Measurements from ENCODE around the gene IL23R. TPM values are rescaled to one million over a fixed set of nuclear protein-coding genes. Genes with fewer than 3 reads are reported as not detected.

The IL23R gene
- total RNA-seq, 2 experiments from 2014 or later = 0.08 to 0.14 TPM

DNA sequence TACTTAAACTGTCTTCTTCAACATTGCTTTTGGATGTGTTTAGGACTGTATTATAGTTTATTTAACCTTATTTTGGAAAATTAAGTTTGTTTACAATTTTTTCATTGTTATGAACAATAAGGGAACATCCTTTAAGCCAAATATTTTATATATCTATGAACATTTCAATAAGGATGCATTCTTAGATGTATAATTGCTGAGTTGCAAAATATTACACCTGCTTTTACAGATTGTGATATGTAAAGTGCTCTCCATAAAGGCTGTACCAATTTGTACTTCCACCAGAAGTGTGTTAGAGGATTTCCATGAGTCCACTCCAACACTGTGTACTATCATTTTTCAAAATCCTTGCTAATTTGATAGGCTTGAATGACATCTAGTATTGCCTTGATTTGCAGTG lies 7.7 kb downstream of the IL23R start:
- ChIA-PET POLR2A (no interaction called here), CTCF (no interaction called here)
- Mint-ChIP-seq H3K9me3 (no peaks in the 10 kb centered on the region), H3K27ac (no peak overlapping the region), H3K4me1 (ENCODE audit: low read depth) (peaks cover 63% of the 10 kb centered on the region), H3K36me3 (ENCODE audit: low read depth) (no peaks in the 10 kb centered on the region), H3K27me3 (no peaks in the 10 kb centered on the region), H3K4me3 (no peak overlapping the region)
- Histone ChIP-seq H3K4me1 (ENCODE audit: insufficient read depth, low read length) (peaks cover 15% of the 10 kb centered on the region), H3K27ac (ENCODE audit: low read depth in 1 of 2, low read length in 2 of 2) (no peak overlapping the region), H3K27me3 (ENCODE audit: control insufficient read depth in 1 of 2, insufficient read depth in 2 of 2, low read length in 2 of 2) (no peaks in the 10 kb centered on the region), H3K9me3 (ENCODE audit: control insufficient read depth in 1 of 2, insufficient read depth in 1 of 2, low read length in 2 of 2) (no peaks in the 10 kb centered on the region), H3K36me3 (ENCODE audit: insufficient read depth, low read length) (no peaks in the 10 kb centered on the region), H3K4me3 (ENCODE audit: low read length) (no peak overlapping the region)
- no peak for DNase-seq
- intact Hi-C loops (cut with DNase I, micrococcal nuclease) = loop anchor here in 1 of 2 experiments (5.0 kb wide), 1 partner anchor 38 kb away; no protein-coding TSS in a partner anchor
- no peak for ATAC-seq (ENCODE audit: poor library complexity)
- TF ChIP-seq, protein P1, sequence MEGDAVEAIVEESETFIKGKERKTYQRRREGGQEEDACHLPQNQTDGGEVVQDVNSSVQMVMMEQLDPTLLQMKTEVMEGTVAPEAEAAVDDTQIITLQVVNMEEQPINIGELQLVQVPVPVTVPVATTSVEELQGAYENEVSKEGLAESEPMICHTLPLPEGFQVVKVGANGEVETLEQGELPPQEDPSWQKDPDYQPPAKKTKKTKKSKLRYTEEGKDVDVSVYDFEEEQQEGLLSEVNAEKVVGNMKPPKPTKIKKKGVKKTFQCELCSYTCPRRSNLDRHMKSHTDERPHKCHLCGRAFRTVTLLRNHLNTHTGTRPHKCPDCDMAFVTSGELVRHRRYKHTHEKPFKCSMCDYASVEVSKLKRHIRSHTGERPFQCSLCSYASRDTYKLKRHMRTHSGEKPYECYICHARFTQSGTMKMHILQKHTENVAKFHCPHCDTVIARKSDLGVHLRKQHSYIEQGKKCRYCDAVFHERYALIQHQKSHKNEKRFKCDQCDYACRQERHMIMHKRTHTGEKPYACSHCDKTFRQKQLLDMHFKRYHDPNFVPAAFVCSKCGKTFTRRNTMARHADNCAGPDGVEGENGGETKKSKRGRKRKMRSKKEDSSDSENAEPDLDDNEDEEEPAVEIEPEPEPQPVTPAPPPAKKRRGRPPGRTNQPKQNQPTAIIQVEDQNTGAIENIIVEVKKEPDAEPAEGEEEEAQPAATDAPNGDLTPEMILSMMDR (IDR thresholded peaks at IDR 0.05) = no peak

DNA sequence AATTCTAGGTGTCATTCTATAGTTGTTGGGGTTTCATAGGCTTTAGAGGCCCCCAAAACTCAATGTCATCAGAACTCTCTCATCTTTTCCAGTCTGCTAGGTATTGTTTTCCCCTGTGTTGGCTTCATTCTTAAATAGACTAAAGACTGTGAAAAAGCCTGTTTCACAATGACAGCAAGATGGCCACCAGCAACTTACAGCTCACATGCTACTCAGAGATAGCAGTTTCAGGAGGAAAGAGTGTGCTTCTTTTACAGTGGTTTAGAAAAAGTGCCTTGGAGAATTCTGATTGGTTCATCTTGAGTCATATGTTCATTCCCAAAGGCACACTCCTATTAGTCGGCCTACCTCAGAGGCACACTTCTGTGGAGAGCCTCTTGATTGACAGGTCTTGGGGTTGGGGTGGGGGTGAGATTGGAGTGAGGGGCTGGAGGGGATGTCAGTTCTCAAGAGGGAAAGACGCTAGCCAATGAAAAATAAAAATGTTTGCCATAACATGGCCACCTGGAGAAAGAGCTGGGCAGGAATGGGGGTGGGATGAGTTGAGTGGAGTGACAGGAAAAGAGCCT lies 8.5 kb downstream of the IL23R start:
- TF ChIP-seq, protein P1 (IDR thresholded peaks at IDR 0.05) = no peak
- CTCF ChIA-PET = no interaction called here

DNA sequence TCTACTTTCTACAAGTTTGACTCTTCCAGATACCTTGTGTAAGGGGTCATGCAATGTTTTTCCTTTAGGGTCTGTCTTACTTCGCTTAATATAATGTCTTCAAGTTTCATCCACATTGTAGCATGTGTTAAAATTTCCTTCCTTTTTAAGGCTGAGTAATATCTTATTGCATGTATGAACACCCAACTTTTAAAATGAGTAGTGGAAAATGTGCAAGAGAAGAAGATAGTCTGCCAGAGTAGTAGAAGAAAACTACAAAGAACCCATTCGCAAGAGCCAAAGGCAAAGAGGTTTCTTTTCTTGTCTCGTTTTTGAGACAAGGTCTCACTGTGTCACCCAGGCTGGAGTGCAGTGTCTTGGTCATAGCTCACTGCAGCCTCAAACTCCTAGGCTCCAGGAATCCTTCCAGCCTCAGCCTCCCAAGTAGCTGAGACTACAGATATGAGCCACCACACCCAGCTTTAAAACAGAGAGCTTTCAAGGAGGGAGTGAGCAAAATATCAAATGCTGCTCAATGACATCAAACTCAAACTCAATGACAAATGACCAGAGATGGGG lies 9.4 kb downstream of the IL23R start:
- H3K4me3 Mint-ChIP-seq = no peak overlapping the region

More for the DNA sequence above, 8.5 kb downstream of the IL23R start:
- no peaks in the 10 kb centered on the region for H3K9me3 Mint-ChIP-seq
- H3K27me3 ChIP-seq (ENCODE audit: control insufficient read depth in 1 of 2, insufficient read depth in 2 of 2, low read length in 2 of 2) = no peaks in the 10 kb centered on the region
- no peaks in the 10 kb centered on the region for H3K27me3 Mint-ChIP-seq
- POLR2A ChIA-PET = no interaction called here
- no peaks in the 10 kb centered on the region for H3K36me3 Mint-ChIP-seq (ENCODE audit: low read depth)
- H3K36me3 ChIP-seq (ENCODE audit: insufficient read depth, low read length) = no peaks in the 10 kb centered on the region
- H3K4me1 ChIP-seq (ENCODE audit: insufficient read depth, low read length) = peaks cover 13% of the 10 kb centered on the region
- intact Hi-C loops (cut with DNase I, micrococcal nuclease) = loop anchor here in 1 of 2 experiments (5.0 kb wide), 1 partner anchor 38 kb away; no protein-coding TSS in a partner anchor
- no peaks in the 10 kb centered on the region for H3K9me3 ChIP-seq (ENCODE audit: control insufficient read depth in 1 of 2, insufficient read depth in 1 of 2, low read length in 2 of 2)
- H3K4me3 ChIP-seq (ENCODE audit: low read length) = no peak overlapping the region
- ATAC-seq (ENCODE audit: poor library complexity) (no peak), DNase-seq (no peak)
- no peak overlapping the region for H3K27ac Mint-ChIP-seq
- no peak overlapping the region for H3K27ac ChIP-seq (ENCODE audit: low read depth in 1 of 2, low read length in 2 of 2)
- no peak overlapping the region for H3K4me3 Mint-ChIP-seq
- peaks cover 58% of the 10 kb centered on the region for H3K4me1 Mint-ChIP-seq (ENCODE audit: low read depth)

More for the DNA sequence above, 9.4 kb downstream of the IL23R start:
- H3K27ac ChIP-seq (ENCODE audit: low read depth in 1 of 2, low read length in 2 of 2) = no peak overlapping the region
- TF ChIP-seq, protein P1 (IDR thresholded peaks at IDR 0.05) = no peak
- peaks cover 7% of the 10 kb centered on the region for H3K4me1 ChIP-seq (ENCODE audit: insufficient read depth, low read length)
- no peaks in the 10 kb centered on the region for H3K9me3 ChIP-seq (ENCODE audit: control insufficient read depth in 1 of 2, insufficient read depth in 1 of 2, low read length in 2 of 2)
- no peaks in the 10 kb centered on the region for H3K27me3 ChIP-seq (ENCODE audit: control insufficient read depth in 1 of 2, insufficient read depth in 2 of 2, low read length in 2 of 2)
- ATAC-seq (ENCODE audit: poor library complexity) (no peak), DNase-seq (no peak)
- Mint-ChIP-seq H3K27ac (no peak overlapping the region), H3K9me3 (no peaks in the 10 kb centered on the region), H3K4me1 (ENCODE audit: low read depth) (peaks cover 53% of the 10 kb centered on the region), H3K36me3 (ENCODE audit: low read depth) (no peaks in the 10 kb centered on the region), H3K27me3 (no peaks in the 10 kb centered on the region)
- ChIA-PET POLR2A (no interaction called here), CTCF (no interaction called here)
- intact Hi-C loops (cut with DNase I, micrococcal nuclease) = no loop called here
- no peak overlapping the region for H3K4me3 ChIP-seq (ENCODE audit: low read length)
- H3K36me3 ChIP-seq (ENCODE audit: insufficient read depth, low read length) = no peaks in the 10 kb centered on the region
